A549 (cell line): ENCODE measurements around the gene TOP2A.

Source experiments
- CEBPB ChIP-seq, 2 experiments: fragments of >200 bp in 1 of 2; sonication (Bioruptor Twin) in 1 of 2; formaldehyde crosslinking in 1 of 2; IDR thresholded peaks; 2 replicates each; pipeline ENCODE4 v1.6.1; 2012 to 2016
- CHD2 ChIP-seq: fragments of 150-350 bp; IDR thresholded peaks from 2 replicates; pipeline ENCODE4 v1.6.1; 2014; ENCODE audit warnings: low read length; ENCODE audit not compliant: partially characterized antibody
- CHD4 ChIP-seq: fragments of 200-600 bp; sonication (generic); IDR thresholded peaks from 2 replicates; pipeline ENCODE4 v1.6.1; 2016; ENCODE audit warnings: antibody characterized with exemption, mild to moderate bottlenecking, borderline replicate concordance
- ESRRA ChIP-seq: fragments of 150-350 bp; IDR thresholded peaks from 2 replicates; pipeline ENCODE4 v1.6.1; 2014; ENCODE audit warnings: mild to moderate bottlenecking, low read length, borderline replicate concordance
- HOXA7 ChIP-seq: fragments of 250-450 bp; sonication (Bioruptor Pico); IDR thresholded peaks from 2 replicates; pipeline ENCODE4 v1.5.0; 2020; ENCODE audit warnings: mild to moderate bottlenecking, moderate library complexity
- JUNB ChIP-seq: fragments of >200 bp; sonication (Bioruptor Twin); formaldehyde crosslinking; IDR thresholded peaks from 2 replicates; pipeline ENCODE4 v1.6.1; 2016
- MAFK ChIP-seq: fragments of 450-650 bp; IDR thresholded peaks from 2 replicates; pipeline ENCODE4 v1.6.1; 2014; ENCODE audit not compliant: partially characterized antibody
- POLR2A ChIP-seq: IDR thresholded peaks from 2 replicates; pipeline ENCODE4 v1.6.1; 2012; ENCODE audit warnings: mild to moderate bottlenecking, low read length
- RFX5 ChIP-seq: fragments of 450-650 bp; IDR thresholded peaks from 2 replicates; pipeline ENCODE4 v1.7.1; 2014; ENCODE audit warnings: antibody characterized with exemption, mild to moderate bottlenecking, moderate library complexity
- SMC3 ChIP-seq: fragments of >200 bp; sonication (Bioruptor Twin); formaldehyde crosslinking; IDR thresholded peaks from 3 replicates; pipeline ENCODE4 v1.6.1; 2018; ENCODE audit warnings: inconsistent platforms
- ZFP36 ChIP-seq: fragments of 450-650 bp; IDR thresholded peaks from 2 replicates; pipeline ENCODE4 v1.6.1; 2014; ENCODE audit warnings: borderline replicate concordance; ENCODE audit not compliant: partially characterized antibody
- TF ChIP-seq, protein P1 (sequence below): fragments of >200 bp; sonication (Bioruptor Twin); formaldehyde crosslinking; IDR thresholded peaks from 3 replicates; pipeline ENCODE4 v1.5.1; 2016
- TF ChIP-seq, protein P2 (sequence below): fragments of 200-600 bp; sonication (generic); IDR thresholded peaks from 2 replicates; pipeline ENCODE4 v1.6.1; 2016; ENCODE audit warnings: antibody characterized with exemption, mild to moderate bottlenecking, moderate library complexity
- TF ChIP-seq, protein P3 (sequence below): IDR thresholded peaks from 2 replicates; pipeline ENCODE4 v1.6.1; 2012

DNA sequence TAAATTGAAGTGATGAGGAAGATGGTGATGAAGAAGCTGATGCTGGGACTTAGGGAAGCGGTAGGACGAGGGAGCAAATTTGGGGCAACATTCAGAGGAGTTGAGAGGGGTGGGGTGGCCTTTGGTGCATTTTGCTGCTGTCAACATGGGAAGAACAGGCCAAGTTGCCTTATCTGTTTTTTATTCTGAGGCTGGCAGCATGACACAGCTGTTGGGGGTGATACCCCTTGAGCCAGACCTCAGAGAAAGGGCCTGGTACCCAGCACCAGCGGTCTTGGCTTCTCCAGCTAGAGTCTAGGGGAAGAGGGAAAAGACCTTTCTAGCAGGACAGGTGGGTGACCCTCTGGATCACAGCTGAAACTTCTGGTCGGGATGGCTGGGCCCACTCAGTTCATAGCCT, 30.1 kb upstream of the TOP2A start:
- TF ChIP-seq JUNB (no peak), CHD2 (no peak), CEBPB (IDR thresholded peaks at IDR 0.05) (no peak), CHD4 (no peak), ESRRA (no peak), ZFP36 (no peak), HOXA7 (CRISPR knock-in tag) (no peak), POLR2A (no peak), RFX5 (no peak), SMC3 (no peak), MAFK (no peak)
- TF ChIP-seq, protein P1, sequence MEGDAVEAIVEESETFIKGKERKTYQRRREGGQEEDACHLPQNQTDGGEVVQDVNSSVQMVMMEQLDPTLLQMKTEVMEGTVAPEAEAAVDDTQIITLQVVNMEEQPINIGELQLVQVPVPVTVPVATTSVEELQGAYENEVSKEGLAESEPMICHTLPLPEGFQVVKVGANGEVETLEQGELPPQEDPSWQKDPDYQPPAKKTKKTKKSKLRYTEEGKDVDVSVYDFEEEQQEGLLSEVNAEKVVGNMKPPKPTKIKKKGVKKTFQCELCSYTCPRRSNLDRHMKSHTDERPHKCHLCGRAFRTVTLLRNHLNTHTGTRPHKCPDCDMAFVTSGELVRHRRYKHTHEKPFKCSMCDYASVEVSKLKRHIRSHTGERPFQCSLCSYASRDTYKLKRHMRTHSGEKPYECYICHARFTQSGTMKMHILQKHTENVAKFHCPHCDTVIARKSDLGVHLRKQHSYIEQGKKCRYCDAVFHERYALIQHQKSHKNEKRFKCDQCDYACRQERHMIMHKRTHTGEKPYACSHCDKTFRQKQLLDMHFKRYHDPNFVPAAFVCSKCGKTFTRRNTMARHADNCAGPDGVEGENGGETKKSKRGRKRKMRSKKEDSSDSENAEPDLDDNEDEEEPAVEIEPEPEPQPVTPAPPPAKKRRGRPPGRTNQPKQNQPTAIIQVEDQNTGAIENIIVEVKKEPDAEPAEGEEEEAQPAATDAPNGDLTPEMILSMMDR, result no peak
- TF ChIP-seq, protein P2, sequence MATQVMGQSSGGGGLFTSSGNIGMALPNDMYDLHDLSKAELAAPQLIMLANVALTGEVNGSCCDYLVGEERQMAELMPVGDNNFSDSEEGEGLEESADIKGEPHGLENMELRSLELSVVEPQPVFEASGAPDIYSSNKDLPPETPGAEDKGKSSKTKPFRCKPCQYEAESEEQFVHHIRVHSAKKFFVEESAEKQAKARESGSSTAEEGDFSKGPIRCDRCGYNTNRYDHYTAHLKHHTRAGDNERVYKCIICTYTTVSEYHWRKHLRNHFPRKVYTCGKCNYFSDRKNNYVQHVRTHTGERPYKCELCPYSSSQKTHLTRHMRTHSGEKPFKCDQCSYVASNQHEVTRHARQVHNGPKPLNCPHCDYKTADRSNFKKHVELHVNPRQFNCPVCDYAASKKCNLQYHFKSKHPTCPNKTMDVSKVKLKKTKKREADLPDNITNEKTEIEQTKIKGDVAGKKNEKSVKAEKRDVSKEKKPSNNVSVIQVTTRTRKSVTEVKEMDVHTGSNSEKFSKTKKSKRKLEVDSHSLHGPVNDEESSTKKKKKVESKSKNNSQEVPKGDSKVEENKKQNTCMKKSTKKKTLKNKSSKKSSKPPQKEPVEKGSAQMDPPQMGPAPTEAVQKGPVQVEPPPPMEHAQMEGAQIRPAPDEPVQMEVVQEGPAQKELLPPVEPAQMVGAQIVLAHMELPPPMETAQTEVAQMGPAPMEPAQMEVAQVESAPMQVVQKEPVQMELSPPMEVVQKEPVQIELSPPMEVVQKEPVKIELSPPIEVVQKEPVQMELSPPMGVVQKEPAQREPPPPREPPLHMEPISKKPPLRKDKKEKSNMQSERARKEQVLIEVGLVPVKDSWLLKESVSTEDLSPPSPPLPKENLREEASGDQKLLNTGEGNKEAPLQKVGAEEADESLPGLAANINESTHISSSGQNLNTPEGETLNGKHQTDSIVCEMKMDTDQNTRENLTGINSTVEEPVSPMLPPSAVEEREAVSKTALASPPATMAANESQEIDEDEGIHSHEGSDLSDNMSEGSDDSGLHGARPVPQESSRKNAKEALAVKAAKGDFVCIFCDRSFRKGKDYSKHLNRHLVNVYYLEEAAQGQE, result no peak
- TF ChIP-seq, protein P3, sequence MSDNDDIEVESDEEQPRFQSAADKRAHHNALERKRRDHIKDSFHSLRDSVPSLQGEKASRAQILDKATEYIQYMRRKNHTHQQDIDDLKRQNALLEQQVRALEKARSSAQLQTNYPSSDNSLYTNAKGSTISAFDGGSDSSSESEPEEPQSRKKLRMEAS, result no peak
